Stromal cell of bone marrow (primary cell): ENCODE measurements around the gene MROH7.

Experiments used
- DNase-seq: peaks from one replicate; pipeline ENCODE4 v3.0.0-alpha.2; 2012; ENCODE audit warnings: low read depth

Gene MROH7

DNA sequence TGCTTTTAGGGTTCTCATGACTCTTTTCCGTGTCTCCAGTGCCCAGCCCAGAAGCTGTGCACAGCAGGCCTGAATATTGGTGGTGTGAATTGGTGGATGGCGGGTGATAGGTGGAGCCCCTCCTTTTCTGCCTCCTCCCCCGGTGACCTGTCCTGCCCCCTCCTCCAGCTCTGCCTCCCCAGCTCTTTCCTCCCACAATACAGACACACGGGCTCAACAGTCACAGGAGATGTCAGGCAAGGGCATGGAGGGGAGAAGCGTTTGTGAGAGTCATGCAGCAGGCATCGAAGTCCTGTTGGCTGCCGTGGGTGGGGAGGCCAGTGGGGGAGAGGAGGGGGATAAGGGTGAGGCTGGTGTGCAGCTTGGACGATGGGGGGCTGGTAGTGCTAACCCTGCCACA is 56.8 kb downstream of the MROH7 start:
- DNase-seq, result no peak

DNA sequence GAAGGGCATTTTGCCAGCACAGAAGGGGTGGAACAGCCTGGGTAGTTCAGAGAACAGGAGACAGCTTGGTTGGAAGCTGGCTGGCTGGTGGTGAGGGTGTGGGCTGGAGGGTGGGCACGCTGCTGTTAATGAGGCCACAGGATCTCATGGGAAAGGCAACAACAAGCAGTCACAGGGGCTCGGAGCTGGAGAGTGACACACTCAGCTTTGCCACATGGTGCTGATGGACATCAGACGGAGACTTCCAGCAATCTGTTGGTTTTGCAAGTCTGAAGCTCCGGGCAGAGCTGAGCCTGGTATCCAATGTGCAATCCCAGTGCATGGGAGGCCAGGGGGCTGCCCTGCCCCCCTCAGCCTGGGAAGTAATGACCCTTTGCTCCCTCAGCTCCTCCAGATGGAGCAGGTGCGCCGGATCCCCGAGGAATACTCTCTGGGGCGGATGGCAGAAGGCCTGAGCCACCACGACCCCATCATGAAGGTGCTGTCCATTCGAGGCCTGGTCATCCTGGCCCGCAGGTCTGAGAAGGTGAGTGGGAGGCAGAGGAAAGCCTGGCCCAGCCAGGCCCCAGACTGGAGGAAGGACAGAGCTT is 58.4 kb downstream of the MROH7 start:
- no peak for DNase-seq

DNA sequence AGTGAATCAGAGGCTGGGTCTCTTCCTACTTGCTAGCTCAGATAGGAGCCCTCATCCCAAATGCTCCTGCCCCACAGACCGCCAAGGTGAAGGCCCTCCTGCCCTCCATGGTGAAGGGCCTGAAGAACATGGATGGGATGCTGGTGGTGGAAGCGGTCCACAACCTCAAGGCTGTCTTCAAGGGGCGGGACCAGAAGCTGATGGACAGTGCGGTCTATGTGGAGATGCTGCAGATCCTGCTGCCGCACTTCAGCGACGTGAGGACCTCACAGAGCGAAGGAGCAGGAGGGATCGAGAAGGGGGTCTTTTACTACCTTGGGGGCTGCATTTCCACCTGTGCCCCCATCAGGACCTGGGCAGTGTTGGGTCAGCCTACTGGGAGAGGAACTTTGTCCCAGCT is 59.5 kb downstream of the MROH7 start:
- no peak for DNase-seq

DNA sequence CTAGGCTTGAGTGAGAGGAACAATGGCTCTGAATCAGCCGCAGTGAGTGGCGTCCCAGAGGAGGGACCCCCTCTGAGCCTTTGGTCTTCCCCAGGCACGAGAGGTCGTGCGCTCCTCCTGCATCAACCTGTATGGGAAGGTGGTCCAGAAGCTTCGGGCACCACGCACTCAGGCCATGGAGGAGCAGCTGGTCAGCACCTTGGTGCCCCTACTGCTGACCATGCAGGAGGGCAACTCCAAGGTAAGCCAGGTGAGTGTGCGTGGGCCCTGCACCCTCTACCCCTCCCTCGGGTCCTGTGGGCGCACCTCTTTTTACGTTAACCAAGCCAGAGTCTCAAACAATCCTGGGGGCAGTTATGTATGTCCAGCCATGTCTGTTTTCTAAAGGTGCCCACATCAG is 60.4 kb downstream of the MROH7 start:
- no peak for DNase-seq

DNA sequence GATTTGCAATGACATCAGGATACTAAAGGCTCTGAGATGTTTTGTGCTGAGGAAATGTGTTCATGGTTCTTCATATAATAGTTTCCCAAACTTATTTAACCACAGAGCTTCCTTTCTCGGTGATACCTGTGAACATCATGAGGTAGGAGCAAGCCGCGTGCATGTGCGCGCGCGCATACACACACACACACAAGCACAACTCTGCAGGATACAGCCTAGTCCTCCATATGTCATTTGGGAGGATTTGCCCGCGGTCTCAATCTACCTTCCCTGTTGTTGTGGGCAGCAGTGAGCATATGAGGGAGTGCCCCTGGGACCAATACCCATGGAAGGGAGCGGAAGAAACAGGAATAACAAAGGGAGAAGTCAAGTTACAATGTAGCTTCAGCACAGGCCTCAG is 61.9 kb downstream of the MROH7 start:
- DNase-seq, result no peak

DNA sequence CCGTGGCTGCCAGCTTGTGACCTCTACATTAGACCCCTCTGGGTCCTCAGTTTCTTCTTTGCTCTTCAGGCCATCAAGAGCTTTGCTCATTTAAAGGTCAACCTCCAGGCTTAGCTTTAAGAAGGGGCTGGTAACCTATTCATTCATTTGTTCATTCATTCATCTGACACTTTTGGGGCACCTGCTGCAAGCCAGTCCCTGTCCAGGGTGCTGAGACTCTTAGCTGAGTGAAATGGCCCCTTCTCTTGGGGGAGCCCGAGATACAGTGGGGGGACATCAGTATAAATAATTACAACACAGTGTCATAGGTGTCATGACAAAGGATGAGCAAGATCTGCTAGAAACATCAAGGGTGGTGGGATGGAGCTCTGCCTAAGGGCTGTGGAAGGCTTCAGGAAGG is 63.6 kb downstream of the MROH7 start:
- DNase-seq, result no peak

DNA sequence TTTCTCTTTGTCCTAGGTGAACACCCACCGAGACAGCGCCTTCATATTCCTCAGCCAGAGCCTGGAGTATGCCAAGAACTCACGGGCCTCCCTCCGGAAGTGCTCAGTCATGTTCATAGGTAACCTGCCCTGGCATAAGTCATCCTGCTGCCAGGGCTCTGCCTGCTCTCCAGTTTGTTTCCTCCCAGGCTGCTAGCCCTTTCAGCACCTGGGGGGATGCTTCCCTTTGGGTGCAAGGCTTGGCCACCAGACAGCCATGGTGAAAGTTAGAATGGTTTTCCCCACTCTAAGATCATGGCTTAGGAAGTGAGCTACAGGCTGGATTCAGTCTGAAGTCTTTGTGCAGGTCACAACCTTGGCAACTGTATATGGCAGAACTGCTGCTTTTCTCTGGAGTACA is 64.8 kb downstream of the MROH7 start:
- no peak for DNase-seq

DNA sequence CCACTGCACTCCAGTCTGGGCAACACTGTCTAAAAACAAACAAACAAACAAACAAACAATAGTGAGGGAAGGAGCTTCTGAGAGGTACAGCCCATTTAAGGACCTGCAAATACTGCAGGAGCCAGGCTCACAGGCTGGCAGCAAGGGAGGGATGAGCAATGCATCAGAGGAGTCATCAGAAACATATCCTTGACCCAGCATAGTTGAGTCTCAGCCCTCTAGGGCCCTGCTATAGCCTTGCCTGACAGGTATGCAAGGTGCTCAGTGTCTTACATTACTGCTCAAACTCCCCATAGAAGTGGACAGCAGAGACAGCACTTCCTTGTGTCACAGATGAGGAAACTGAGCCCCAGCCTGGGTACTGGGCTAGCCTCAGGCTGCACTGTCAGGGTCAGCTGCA is 66.8 kb downstream of the MROH7 start:
- no peak for DNase-seq

DNA sequence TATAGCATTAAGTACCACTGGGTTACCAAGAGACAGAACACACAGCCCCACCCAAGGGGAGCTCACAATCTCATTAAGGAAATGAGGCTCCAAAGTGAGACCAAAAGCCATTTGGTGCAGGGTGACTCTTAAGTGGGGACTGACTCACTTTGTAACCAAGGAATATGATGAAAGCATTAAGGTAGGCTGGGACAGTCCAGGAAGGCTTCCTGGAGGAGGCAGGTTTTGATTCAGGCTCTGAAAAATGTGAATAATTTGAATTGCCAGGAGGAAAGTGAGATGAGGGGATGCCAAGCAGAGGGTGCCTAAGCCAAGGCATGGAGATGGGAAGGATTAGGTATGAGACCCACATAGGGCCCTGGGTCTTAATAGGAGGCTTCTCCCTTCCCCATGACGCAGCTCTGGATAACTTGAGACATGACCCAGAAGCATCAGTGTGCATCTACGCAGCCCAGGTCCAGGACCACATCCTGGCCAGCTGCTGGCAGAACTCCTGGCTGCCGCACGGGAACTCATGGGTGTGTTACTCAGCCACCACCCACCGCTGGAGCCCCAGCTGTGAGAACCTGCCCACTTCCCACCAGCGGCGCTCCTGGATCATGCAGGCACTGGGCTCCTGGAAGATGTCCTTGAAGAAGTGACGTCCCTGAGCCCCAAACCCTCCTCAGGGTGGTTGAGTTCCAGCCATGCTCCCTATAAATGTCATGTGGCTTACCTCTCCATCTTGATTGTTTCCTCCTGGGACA is 68.1 kb downstream of the MROH7 start:
- DNase-seq, result no peak

DNA sequence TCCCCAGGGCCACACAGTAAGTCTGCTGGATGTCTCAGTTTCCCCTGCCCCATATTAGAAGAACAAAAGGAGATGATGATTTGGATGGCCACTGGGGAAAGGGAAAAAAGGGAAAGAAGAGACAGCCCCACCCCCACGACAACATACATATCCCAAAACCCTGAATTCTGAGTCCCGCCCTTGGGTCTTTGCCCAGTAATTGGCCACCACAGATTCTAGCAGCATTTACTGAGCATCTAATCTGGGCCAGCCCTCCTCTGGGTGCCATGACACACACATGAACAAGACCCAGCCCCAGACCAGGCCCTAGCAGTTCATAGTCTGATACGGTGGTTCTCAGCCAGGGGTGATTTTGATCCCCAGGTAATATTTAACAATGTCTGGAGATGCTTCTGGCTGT is 68.8 kb downstream of the MROH7 start:
- no peak for DNase-seq

DNA sequence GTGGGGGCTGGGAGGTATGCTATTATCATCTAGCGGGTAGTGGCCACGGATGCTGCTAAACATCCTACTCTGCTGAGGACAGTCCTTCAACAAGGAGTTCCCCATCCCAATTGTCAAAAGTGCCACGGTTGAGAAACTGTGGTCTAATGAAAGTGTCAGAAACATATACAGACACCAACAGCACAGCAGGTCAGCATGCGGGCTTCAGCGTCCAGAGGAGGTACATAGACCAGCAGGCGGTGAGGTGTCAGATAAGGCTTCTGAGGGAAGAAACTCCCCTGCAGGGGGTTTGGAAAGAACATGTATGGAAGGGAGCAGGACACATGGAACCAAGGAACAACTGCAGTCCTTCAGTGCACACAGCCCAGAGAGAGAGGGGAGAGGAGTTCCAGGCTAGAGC is 69.3 kb downstream of the MROH7 start:
- DNase-seq, result no peak

DNA sequence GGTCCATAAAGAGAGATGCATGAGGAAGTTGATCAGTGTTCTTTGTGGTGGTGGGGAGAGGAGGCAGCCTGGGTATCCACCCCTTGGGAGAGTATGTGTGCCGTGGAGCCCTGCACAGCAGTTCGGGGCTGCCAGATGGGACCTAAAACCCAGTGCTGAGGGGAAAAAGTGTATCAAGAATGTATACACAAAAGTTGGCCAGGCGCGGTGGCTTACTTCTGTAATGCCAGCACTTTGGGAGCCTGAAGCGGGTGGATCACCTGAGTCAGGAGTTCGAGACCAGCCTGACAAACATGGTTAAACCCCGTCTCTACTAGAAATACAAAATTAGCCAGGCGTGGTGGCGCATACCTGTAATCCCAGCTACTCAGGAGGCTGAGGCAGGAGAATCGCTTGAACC is 70.0 kb downstream of the MROH7 start:
- no peak for DNase-seq

DNA sequence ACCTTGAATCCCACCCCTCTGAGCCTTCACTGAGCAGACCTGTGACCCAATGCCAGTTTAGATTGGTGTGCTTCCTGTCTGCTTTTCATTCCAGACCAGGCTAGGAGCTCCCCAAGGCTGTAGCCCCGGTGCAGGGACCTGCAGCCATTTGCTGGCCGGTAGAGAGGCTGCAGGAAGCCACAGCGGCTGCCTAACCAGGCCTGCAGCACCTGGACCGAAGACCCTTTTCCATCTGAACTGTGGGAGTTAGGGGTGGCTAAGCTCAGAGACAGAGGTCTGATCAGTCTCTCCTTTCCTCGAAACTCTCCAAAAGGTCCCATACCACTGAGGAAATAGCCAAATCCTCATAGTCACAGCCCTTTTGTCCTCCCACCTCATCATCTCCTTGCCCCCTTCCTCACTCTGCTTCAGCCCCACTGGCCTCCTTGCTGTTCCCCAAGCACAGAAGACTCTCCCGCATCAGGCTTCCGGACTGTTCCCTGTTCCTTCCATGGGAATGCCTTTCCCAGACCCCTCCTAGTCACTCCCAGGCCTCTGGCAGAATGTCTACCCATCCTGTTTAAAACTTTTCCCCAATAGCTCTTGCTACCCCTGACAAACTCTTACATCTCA is 73.4 kb downstream of the MROH7 start:
- no peak for DNase-seq

DNA sequence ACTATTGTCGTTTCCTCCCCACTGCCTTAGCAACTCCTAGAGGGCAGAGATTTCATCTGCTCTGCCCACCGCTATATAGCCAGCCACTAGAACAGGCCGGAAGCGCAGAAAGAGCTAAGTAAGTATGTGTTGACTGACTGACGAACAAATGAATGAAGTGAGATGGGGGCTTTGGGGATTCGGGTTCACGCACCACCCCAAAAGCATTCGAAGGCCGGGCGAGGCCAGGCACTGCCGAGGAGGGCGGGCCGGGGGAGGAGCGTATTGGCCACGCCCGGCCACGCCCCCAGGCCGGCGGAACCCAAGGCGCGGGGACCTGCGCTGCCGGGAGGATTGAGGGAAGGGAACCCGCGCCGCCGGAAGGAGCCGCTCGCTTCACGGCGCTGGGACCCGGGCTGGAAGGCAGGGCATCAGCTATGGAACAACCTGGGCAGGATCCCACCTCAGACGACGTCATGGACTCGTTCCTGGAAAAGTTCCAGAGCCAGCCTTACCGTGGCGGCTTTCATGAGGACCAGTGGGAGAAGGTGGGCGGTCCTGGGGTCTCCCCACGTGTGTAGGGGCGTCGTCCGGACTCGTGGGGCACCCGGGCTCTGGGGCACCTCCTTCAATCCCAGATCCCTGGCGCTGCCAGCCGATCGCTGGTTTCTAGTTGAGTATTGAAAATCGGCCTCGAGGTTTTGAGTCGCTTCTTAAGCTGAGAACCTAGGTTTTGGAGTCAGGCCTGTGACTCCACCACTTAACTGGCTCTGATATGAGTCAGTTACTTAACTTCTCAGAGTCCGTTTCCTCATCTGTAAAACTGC is 74.1 kb downstream of the MROH7 start, which contains the start of gene TTC4:
Gene TTC4, plus strand, starts transcription at position 369 of the 806 bp plus-strand sequence. Its CDS starts 48 bp downstream, at position 417.
- DNase-seq, result peak; percentile 64

DNA sequence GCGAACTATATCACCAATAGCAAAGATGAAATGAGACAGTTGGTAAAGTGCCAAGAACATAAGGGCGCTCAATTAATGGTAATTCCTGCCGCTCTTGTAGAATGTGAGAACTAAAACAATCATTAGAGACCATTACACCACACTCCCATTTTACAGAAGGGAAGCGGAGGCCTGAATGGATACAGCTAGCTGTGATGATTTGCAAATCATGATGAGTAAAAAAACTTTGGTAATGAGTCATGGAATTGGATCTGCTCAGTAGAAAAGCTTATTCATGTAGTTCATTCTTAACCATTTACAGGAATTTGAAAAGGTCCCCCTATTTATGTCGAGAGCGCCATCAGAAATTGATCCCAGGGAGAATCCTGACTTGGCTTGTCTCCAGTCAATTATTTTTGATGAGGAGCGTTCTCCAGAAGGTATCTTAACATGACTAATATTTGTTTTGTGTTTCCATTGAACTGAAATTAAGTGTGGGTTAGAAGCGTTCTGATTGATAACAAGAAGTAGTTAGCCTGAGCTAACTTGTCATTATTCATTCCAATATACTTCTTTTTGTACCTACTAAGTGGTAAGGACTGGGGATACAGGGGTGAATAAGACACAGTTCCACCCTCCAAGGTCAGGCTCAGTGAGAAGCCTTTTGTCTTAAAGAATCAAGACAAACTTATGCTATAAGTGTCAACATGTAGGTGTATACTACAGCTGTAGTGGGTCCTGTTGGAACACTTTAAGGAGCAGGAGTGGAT is 74.9 kb downstream of the MROH7 start:
- peak; percentile 64 for DNase-seq

DNA sequence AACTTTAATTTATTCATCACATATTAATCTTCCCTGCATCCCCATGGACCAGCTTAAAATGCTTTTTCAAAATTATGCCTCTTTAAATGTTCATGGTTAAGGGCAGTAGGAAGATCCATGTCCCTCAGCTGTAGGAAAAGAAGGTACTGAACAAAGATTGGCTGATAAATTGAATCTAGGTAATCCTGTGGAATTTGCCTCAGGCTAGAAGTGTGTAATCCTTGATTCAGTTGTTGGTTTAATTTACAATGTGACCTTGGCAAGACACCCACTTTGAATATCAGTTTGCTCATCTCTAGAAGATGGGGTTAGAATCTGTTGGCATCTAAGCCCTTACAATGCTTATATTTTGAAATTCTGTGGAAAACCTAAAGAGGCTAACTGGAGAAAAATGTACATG is 80.1 kb downstream of the MROH7 start:
- no peak for DNase-seq

DNA sequence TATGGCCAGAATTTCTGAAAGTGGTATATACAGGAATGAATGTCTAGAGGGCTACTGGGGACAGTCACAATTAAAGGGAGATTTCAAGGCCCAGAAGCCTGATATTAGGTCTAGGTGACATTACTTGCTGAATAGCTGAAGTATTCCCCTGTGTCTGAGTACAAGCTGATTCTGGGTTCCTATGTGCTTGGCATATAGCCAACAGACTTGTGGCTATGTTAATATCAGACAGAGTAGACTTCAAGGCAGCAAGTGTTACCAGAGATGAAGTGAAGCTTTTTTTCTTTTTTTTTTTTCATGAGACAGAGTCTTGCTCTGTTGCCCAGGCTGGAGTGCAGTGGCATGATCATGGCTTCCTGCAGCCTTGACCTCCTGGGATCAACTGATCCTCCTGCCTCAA is 82.4 kb downstream of the MROH7 start:
- DNase-seq, result no peak

DNA sequence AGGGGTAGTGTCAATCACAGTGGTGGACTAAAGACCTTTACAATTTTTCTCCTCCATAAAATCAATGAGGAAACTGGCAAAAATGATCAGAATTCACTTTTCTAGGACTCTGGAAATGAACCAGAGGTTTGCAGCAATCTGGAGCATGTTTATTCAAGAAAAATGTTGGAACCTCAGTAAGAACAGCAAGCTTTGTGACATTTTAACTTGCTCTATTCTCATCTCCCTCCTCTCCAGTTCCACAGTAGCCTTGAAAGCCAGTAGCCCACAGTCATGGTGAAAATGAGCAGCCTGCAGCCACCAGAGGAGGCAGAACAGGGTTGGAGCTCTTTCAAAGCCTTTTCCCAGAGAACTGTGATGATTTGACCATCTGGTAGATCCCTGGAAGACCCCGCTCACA is 83.2 kb downstream of the MROH7 start:
- DNase-seq, result no peak

DNA sequence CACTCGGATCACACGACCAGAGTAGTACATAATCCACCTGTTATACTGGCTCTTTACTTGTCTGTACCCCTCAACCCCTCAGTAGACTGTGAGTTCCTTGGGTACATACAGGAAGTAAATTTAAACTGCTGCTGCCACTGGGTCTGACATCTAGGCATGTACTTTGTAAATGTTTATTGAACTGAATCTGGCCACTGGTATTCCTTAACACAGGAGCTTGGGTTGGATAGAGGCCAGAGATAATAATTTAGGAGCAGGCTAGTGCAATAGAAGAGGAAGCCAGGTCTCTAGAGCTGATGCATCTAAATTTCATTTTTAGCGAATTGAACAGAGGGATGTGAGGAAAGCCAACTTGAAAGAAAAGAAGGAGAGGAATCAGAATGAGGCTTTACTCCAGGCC is 86.4 kb downstream of the MROH7 start:
- no peak for DNase-seq

DNA sequence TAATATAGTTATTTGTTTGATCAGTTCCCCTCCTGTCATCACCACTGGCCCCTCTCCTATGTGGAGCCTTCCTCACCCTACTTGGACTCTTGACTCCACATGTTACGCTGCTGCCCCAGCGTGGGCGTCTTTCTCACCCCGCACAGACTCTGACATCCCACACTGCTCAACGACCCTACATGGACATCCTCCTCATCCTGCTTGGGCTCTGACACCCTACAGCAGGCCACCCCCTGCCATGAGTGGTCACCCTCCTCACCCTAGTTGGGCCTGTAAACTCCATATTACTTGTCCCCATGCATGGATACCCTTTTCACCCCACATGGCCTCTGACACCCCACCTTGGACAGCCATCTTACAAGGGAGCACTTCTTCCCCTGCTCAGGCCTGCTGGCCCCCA is 95.1 kb downstream of the MROH7 start:
- DNase-seq, result no peak

DNA sequence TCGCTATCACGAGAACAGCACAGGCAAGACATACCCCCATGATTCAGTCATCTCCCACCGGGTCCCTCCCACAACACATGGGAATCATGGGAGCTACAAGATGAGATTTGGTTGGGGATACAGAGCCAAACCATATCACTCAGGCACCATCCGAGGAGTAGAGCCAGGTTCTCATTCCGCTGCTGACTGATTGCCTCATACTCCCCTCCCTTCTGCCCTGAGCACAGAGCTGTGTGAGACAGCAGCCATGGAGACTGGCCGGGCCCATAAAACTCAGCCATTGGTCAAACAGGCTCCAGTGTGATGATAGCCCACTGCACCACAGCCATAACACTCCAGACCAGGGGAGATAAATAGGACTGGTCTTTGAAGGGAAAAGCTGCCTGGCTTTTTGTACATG is 96.7 kb downstream of the MROH7 start:
- no peak for DNase-seq

DNA sequence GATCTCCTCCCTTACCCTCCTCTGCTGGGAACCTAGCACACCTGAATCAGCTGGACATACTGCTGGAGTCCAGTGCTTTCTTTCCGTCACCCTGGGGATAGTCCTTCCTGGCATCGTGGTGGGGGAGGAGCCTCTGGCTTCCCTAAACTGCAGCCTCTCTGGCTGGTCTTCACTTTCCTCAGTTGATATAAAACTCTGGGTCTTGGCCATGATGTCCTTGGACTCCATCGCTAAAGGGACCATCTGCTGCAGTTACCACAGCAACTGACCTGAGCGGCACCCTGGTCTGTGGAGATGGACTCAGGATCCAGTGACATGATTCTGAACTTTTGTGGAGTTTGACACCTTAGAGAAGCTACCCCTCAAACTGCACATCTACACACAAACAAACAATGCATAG is 99.9 kb downstream of the MROH7 start:
- DNase-seq, result no peak
